Measurements from ENCODE around the gene DUOXA1.
A peak's percentile ranks its signal among the peaks of the same experiment; 100 is the strongest.

Gene DUOXA1

DNA sequence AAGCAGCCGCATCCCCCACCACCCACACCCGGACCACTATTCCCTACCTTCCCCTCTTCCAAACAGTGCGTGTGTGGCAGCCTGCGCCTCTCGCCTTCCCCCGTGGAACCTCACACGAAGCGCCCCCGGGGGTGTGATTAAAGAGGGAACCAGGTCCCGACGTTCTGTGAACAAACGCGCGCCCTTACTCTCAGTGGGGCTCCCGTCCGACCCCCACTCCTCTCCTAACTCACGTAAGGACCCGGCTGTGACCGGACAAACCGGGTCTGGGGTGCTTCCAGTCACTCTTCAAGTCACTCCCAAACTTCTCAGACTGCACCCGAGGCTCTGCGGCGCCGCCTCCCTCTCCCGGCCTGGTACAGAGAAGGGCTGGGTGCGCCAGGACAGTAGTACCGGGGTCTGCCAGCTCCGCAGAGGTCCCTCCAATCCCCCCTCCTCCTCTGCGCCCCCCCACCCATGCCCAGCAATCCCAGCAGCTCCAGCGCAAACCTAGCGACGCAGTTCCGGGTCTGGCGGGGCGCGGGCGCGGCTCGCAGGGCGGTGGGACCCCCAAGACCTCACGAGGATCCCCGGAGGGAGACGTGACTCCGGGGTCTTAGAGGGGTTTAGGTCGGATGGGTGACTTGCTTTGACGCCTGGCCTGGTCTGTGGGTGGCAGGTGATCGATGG is 574 bp downstream of the DUOXA1 start:
- TF ChIP-seq, protein P1, sequence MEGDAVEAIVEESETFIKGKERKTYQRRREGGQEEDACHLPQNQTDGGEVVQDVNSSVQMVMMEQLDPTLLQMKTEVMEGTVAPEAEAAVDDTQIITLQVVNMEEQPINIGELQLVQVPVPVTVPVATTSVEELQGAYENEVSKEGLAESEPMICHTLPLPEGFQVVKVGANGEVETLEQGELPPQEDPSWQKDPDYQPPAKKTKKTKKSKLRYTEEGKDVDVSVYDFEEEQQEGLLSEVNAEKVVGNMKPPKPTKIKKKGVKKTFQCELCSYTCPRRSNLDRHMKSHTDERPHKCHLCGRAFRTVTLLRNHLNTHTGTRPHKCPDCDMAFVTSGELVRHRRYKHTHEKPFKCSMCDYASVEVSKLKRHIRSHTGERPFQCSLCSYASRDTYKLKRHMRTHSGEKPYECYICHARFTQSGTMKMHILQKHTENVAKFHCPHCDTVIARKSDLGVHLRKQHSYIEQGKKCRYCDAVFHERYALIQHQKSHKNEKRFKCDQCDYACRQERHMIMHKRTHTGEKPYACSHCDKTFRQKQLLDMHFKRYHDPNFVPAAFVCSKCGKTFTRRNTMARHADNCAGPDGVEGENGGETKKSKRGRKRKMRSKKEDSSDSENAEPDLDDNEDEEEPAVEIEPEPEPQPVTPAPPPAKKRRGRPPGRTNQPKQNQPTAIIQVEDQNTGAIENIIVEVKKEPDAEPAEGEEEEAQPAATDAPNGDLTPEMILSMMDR (conservative IDR thresholded peaks at IDR 0.05): no peak
- no peak for TF ChIP-seq ZFX (IDR thresholded peaks at IDR 0.05)
- H3K27ac ChIP-seq: no peak overlapping the region

DNA sequence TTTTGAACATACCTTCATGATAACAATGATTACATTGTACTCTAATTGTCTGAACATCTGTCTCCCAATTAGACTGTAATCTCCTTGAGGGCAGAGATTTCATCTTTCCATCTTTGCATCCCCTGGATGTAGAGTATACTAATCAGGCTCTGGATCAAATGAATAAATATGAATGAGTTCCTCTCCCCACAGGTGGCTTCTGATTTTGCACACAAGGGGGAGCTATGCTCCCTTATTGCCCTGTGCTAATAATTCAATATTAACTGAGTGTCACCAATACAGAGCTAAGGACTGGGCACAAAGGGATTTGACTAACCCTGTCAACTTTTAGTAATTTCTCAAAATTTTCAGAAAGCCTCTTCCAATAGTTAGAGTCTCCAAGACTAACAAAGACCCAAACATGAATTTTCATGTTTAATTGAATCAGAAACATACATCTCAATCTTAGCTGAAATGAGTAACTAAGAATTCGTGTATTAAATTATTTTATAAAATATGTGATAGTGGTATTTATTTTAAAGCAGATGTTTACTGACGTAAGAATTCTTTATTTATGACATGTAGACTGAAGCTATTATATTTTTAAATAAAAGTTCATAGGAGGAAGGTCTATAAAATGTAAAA is 3.0 kb downstream of the DUOXA1 start:
- TF ChIP-seq, protein P1 (conservative IDR thresholded peaks at IDR 0.05): peak; percentile 93
- TF ChIP-seq ZFX (IDR thresholded peaks at IDR 0.05): no peak
- H3K27ac ChIP-seq: no peak overlapping the region

DNA sequence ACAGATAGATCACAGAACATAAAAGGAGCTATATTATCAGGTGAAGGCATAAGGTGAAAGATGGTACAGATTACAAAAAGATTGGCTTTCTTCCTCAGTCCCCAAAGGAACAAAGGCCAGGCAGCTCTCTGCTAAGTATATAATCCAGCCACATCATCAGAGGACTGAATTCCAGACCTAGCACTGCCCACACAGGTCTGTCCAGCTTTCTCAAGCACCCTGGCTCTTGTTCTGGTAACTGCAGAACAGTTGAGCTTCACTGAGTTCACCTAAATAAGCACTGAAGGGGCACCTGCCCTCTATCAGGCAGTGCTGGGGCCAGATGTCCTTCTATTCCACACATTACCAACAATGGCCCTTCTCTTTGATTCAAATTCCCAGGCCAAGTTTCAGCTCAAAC is 6.3 kb downstream of the DUOXA1 start:
- TF ChIP-seq, protein P1 (conservative IDR thresholded peaks at IDR 0.05): no peak
- no peak for TF ChIP-seq ZFX (IDR thresholded peaks at IDR 0.05)
- H3K27ac ChIP-seq: no peak overlapping the region

DNA sequence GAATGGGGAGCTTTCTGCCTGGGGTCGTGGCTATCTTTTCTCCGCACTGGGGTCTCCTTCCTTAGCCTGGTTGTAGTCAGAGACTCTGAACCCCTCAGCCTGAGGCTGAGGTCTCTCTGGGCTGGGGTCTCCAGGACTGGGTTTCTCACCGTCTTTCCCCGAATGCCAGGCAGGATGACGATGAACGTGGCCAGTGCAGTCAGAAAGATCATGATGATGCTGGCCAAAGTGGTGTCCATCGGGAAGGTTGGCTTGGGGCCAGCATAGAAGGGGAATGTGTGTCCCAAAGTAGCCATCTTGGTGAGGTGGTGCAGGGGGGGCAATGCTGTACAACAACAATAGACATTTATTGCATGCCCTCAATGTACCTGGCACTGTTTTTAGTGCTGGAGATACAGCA is 7.0 kb downstream of the DUOXA1 start:
- H3K27ac ChIP-seq: no peak overlapping the region
- TF ChIP-seq, protein P1 (conservative IDR thresholded peaks at IDR 0.05): no peak
- no peak for TF ChIP-seq ZFX (IDR thresholded peaks at IDR 0.05)

- no peak overlapping the region for H3K27ac ChIP-seq
- TF ChIP-seq, protein P1 (conservative IDR thresholded peaks at IDR 0.05): no peak
- no peak for TF ChIP-seq ZFX (IDR thresholded peaks at IDR 0.05)
Measured at GRCh38 chr15:45121706-45122417, 7.8 kb downstream of the DUOXA1 start.

DNA sequence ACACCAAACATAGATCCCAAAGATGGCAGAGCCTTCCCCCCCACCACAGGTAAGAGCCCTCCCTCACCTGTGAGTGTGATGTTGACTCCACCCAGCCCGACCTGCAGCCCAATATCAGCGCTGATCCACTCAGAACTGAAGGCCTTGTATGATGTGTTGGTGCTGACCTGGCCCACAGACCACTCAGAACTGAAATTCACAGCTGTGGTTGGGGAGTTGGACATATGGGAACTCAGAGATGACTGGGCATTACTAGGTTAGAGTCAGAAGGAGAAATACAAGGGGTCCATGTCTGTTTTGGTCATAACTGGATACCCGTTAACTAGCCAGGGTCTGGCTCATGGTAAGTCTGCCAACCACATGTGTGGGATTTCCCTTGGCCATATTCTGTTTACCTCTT is 8.7 kb downstream of the DUOXA1 start:
- no peak for TF ChIP-seq ZFX (IDR thresholded peaks at IDR 0.05)
- TF ChIP-seq, protein P1 (conservative IDR thresholded peaks at IDR 0.05): no peak

More for the DNA sequence above, 8.7 kb downstream of the DUOXA1 start:
- H3K27ac ChIP-seq: no peak overlapping the region

Data from C4-2B (cell line).